GM12874 (cell line): ENCODE data around the gene LUZP1.

Source experiments
- TF ChIP-seq, protein P1 (sequence below): IDR thresholded peaks from 2 replicates; pipeline ENCODE4 v1.5.1; 2011; ENCODE audit warnings: low read depth, mild to moderate bottlenecking, control low read depth, low read length, moderate library complexity; ENCODE audit not compliant: insufficient read depth

Gene LUZP1

GRCh38 chr1:23168445-23169194 is at the start of gene LUZP1:
TSS of gene LUZP1 (minus strand) at chr1:23168856.
- TF ChIP-seq, protein P1, sequence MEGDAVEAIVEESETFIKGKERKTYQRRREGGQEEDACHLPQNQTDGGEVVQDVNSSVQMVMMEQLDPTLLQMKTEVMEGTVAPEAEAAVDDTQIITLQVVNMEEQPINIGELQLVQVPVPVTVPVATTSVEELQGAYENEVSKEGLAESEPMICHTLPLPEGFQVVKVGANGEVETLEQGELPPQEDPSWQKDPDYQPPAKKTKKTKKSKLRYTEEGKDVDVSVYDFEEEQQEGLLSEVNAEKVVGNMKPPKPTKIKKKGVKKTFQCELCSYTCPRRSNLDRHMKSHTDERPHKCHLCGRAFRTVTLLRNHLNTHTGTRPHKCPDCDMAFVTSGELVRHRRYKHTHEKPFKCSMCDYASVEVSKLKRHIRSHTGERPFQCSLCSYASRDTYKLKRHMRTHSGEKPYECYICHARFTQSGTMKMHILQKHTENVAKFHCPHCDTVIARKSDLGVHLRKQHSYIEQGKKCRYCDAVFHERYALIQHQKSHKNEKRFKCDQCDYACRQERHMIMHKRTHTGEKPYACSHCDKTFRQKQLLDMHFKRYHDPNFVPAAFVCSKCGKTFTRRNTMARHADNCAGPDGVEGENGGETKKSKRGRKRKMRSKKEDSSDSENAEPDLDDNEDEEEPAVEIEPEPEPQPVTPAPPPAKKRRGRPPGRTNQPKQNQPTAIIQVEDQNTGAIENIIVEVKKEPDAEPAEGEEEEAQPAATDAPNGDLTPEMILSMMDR: no peak

DNA sequence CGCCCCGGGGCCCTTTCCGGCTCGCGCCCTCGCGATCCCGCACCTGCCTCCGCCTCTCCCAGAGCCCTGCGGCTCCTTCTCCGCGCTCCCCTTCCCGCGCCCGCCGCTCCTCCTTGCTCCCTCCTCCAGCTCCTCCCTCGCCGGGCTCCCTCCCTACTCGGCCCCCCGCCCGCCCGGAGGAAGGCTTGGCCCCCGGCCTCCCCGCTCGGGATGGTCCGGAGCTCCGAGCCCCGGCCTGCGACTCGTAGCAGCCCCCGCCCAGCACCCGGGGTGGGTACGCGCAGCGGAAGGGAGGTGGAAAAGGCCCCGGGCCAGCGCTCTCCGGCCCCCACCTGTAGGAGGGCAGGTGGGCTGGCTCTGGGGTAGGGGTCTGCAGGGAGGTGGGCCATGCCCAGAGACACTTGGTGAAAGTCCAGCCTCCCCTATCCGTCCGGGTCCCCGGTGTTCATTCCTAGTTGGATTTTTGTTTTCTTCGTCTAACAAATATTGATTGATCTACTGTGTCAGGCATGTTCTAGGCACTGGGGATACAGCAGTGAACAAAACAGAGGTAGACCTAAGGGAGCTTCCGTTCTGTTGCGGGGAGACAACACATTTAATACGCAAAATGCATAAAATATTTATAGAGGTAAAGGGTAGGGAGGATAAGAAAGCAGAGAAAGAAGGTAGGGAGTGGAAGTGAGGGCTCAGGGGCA is 48.9 kb upstream of the LUZP1 start, which contains the start of gene HTR1D:
HTR1D (minus strand) TSS at position 82 of the 695 bp plus-strand sequence. CDS start 23,283 bp downstream, outside the sequence.
- TF ChIP-seq, protein P1: no peak

- TF ChIP-seq, protein P1: peak; percentile 76
Observed at GRCh38 chr1:23216771-23217420, 48.2 kb upstream of the LUZP1 start.

DNA sequence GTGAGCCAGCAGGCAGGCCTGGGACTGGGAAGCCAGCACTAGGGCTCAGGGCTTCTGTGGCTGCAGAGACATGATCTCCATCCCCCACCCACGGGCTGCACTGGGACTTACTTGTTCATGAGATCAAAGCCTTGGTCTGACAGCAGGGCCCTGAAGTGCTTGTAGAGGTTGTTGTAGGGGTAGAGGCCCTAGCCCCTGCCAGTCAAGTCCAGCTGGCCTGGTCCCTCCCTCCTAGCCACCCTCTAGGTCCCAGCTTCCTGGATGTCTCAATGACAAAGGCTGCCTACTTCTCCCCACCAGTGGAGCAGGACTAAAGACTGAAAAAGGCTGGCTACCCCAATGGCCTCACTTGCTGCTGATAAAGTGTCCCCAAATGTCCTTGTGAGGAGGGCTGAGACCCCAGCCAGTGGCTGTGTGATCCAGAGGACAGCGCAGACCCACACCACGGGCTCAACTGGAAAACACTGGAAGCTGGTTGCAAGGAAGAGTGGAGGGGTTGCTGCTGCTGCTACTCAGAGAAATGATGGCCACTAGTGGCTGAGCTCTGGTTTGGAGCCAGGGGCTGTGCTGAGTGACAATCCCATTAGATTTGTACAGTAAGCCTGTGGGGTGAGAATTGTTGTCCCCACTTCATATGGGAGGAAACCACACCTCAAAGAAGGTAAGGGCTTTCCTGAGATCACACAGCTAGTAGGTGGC is 47.2 kb upstream of the LUZP1 start:
- TF ChIP-seq, protein P1: no peak

DNA sequence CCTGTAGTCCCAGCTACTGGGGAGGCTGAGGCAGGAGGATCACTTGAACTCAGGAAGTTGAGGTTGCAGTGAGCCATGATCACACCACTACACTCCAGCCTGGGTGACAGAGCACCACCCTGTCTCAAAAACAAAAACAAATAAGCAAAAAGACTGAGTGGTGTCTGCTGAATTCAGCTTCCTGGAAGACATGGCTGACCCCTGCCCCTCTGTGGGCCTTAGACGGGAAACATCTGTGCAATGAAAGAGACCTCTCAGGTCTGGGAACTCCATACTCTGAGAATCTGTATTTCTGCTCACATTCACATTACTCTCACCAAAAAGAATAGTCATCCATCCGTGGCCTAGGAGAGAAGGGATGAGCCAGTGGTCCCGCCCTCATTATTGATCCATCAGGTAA is 46.6 kb upstream of the LUZP1 start:
- TF ChIP-seq, protein P1: no peak

DNA sequence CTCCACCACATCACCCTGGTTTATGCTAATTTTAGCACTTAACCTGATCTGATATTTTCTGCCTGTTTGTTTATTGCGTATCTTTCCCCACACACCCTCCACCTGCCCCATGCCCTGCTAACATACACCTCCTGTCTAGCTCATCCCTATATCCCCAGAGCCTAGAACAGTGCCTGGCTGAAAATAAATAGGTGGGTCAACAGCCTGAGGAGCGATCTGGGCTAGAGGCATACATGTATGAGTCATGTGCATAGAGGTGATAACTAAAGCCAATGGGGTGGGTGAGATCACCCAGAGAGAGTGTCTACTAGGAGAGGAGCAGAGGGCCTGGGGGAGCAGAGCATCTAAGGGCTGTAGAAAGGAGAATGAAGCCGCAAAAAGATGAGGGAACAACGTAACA is 46.0 kb upstream of the LUZP1 start:
- TF ChIP-seq, protein P1: no peak

DNA sequence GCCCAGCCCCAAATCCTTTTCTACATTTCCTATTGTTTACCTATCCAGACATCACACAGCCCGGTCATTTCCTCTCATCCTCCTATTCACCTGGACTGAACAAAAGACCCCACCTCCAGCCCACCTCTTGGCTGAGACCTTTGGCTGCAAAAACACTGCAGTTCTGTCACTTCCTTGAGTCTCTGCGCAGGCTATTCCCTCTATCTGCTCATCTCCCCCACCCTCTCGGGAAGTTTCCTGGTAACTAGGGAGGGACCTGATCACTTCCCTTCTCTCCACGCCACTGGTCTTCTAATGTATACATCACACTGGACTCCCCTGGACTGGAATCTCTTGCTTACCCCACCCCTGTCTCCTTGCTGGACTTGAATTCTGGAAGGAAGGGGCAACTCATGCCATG is 43.3 kb upstream of the LUZP1 start:
- TF ChIP-seq, protein P1: no peak
